Right lobe of liver (tissue), 6 donors: ENCODE measurements around the gene SELP. TPM values are rescaled to one million over a fixed set of nuclear protein-coding genes. Genes with fewer than 3 reads are reported as not detected.

Experiments used
- ATAC-seq, 4 donors: fragments of 200-7000 bp; cut with Tn5 transposase; one replicate each; pipeline ENCODE4 v1.9.1; 2020; ENCODE audit warnings: mild to moderate bottlenecking in 4 of 4, moderate library complexity in 4 of 4
- DNase-seq, 3 donors: peaks; one replicate each; pipeline ENCODE4 v3.0.0-alpha.2; 2020
- H3K27ac ChIP-seq, 3 donors: fragments of 200-600 bp; one replicate each; pipeline ENCODE4 v1.8.0; 2022
- H3K27me3 ChIP-seq, 2 donors: fragments of 200-600 bp; one replicate each; pipeline ENCODE4 v1.8.0; 2022
- H3K36me3 ChIP-seq, 4 donors: fragments of 200-600 bp; sonication (generic) in 1 of 4; one replicate each; pipeline versions ENCODE4 v1.5.1 to v1.8.0; 2017 to 2022; ENCODE audit warnings: control low read depth in 1 of 4
- H3K4me1 ChIP-seq, 4 donors: fragments of 200-600 bp; sonication (generic) in 1 of 4; one replicate each; pipeline versions ENCODE4 v1.5.1 to v1.8.0; 2017 to 2022; ENCODE audit warnings: control low read depth in 1 of 4
- H3K4me3 ChIP-seq, 3 donors: fragments of 200-600 bp; one replicate each; pipeline ENCODE4 v1.8.0; 2022
- H3K9me3 ChIP-seq, 4 donors: fragments of 200-600 bp; sonication (generic) in 1 of 4; one replicate each; pipeline versions ENCODE4 v1.5.1 to v1.8.0; 2017 to 2022; ENCODE audit warnings: control low read depth in 1 of 4
- CTCF ChIP-seq, 4 donors: fragments of 200-600 bp in 3 of 4; fragments of 450-650 bp in 1 of 4; IDR thresholded peaks; one replicate each; pipeline versions ENCODE4 v1.5.1 to v1.8.0; 2016 to 2022; ENCODE audit warnings: antibody characterized with exemption in 4 of 4, mild to moderate bottlenecking in 2 of 4
- POLR2A ChIP-seq: fragments of 450-650 bp; IDR thresholded peaks from one replicate; pipeline ENCODE4 v1.6.1; 2017; ENCODE audit warnings: antibody characterized with exemption, mild to moderate bottlenecking
- WGBS: methylation state at CpG from one replicate; pipeline ENCODE4 v1.1.6; 2018; ENCODE audit warnings: low coverage, low lambda C conversion rate; ENCODE audit not compliant: insufficient coverage; ENCODE audit errors: missing lambda C conversion rate; 5-methylcytosine and 5-hydroxymethylcytosine counted together
- intact Hi-C, 2 donors: fragments of 100-400 bp; cut with DNase I; formaldehyde crosslinking; loops; one replicate each; pipeline versions ENCODE4 v1.11.2 to v1.14.1; 2022
- total RNA-seq, 6 experiments: library from RNA; depleted of rRNA in 2 of 6; stranded (reverse); fragments of >200 nt in 2 of 6; fragmentation: NEBNext Ultra II Directional in 3 of 6; extraction: Animal tissue kit (Norgen Biotek cat#: 25700) in 3 of 6; gene quantifications; one replicate each; pipeline versions ENCODE4 v1.1.0 to v1.2.4, GENCODE V29; 2016 to 2023
- donor health status: DM: no; HTN: yes; CAD: no.
- donor health status: DM: no; HTN: no; CAD: no.
- donor health status: DM: no; HTN: no; CAD: no.
- donor health status: DM: no; HTN: yes; CAD: no.
- donor health status: DM: no; HTN: yes; CAD: no.

The SELP gene
- total RNA-seq, 6 experiments from 2014 or later, result 0.70 to 2.9 (median 2.5) TPM

GRCh38 chr1:169648709-169649108 is 18.8 kb upstream of the SELP start:
- no peaks in the 10 kb centered on the region for H3K27me3 ChIP-seq
- no peaks in the 10 kb centered on the region for H3K36me3 ChIP-seq
- WGBS, result no CpG with 5 or more reads among the region's 1 CpG
- DNase-seq, result no peak
- no peaks in the 10 kb centered on the region for H3K4me1 ChIP-seq
- H3K4me3 ChIP-seq, result no peak overlapping the region
- ATAC-seq, result no peak
- H3K27ac ChIP-seq, result no peak overlapping the region
- no peaks in the 10 kb centered on the region for H3K9me3 ChIP-seq
- intact Hi-C loops, result no loop called here
- TF ChIP-seq CTCF (IDR thresholded peaks at IDR 0.05), result no peak
- no peak for TF ChIP-seq POLR2A

GRCh38 chr1:169648187-169648586 is 18.3 kb upstream of the SELP start:
- 46% methylated on average over 2 of the region's 2 CpGs for WGBS
- no peaks in the 10 kb centered on the region for H3K27me3 ChIP-seq
- H3K4me3 ChIP-seq, result no peak overlapping the region
- intact Hi-C loops, result no loop called here
- H3K9me3 ChIP-seq, result no peaks in the 10 kb centered on the region
- DNase-seq (no peak), ATAC-seq (no peak)
- no peaks in the 10 kb centered on the region for H3K36me3 ChIP-seq
- no peaks in the 10 kb centered on the region for H3K4me1 ChIP-seq
- TF ChIP-seq POLR2A, result no peak
- TF ChIP-seq CTCF (IDR thresholded peaks at IDR 0.05), result no peak
- no peak overlapping the region for H3K27ac ChIP-seq

DNA sequence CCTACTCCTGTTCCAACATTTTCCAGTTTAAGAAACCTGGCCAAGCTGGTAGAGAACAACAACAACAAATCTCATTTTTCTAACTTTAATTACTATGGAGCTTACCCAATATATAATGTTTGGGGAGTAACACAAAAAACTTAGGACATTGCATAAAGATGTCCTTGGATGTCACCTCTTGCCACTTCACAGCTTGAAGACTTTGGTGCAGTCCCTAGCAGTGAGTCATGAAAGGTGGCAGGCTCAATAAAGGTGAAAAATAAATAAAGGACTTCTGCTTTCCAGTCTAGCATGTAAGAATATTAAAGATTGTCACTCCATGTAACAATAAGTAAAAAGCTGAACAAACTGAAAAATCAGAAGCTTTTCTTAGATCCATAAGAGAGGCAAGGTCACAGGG is 17.6 kb upstream of the SELP start:
- ATAC-seq, result no peak
- Histone ChIP-seq H3K4me1 (no peaks in the 10 kb centered on the region), H3K36me3 (no peaks in the 10 kb centered on the region), H3K9me3 (no peaks in the 10 kb centered on the region), H3K4me3 (no peak overlapping the region), H3K27ac (no peak overlapping the region), H3K27me3 (no peaks in the 10 kb centered on the region)
- intact Hi-C loops, result no loop called here
- DNase-seq, result no peak
- TF ChIP-seq POLR2A, result no peak
- no peak for TF ChIP-seq CTCF (IDR thresholded peaks at IDR 0.05)

DNA sequence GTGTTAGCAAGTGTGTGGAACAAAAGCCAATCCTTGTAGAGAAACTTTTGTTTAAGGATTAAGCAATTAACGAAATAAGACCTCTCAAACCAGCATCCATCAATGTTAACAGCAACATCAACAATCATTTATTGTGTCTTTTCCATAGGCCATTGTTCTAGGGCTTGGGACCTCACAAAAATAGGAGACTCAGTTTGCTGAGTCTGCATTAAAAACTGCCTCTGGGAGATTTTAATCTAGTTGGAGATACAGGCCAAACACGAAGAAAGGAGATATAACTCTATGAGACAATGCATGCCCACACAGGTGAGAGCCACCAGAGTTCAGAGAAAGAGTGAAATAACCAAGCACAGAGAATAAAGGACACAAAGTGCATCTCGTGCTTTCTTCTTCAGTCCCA is 14.4 kb upstream of the SELP start:
- no peak for ATAC-seq
- 60% methylated on average over 3 of the region's 3 CpGs for WGBS
- Histone ChIP-seq H3K9me3 (no peaks in the 10 kb centered on the region), H3K4me1 (no peaks in the 10 kb centered on the region), H3K4me3 (no peak overlapping the region), H3K27ac (no peak overlapping the region), H3K36me3 (no peaks in the 10 kb centered on the region), H3K27me3 (no peaks in the 10 kb centered on the region)
- TF ChIP-seq POLR2A, result no peak
- TF ChIP-seq CTCF (IDR thresholded peaks at IDR 0.05), result no peak
- intact Hi-C loops, result no loop called here
- DNase-seq, result no peak

GRCh38 chr1:169634877-169635276 is 5.0 kb upstream of the SELP start:
- Histone ChIP-seq H3K4me1 (no peaks in the 10 kb centered on the region), H3K9me3 (peaks cover 0 to 18% (median 0%) of the 10 kb centered on the region in 4 donors), H3K4me3 (no peak overlapping the region), H3K27me3 (no peaks in the 10 kb centered on the region), H3K36me3 (no peaks in the 10 kb centered on the region), H3K27ac (no peak overlapping the region)
- no peak for ATAC-seq
- intact Hi-C loops, result no loop called here
- TF ChIP-seq CTCF (IDR thresholded peaks at IDR 0.05), result no peak
- TF ChIP-seq POLR2A, result no peak
- DNase-seq, result no peak
- 53% methylated on average over 1 of the region's 1 CpG for WGBS
